ENCODE data around the gene PEDS1. TPM values are rescaled to one million over a fixed set of nuclear protein-coding genes. Genes with fewer than 3 reads are reported as not detected.

Gene PEDS1
- total and polyA plus RNA-seq, 10 of the 15 experiments (the other 5 are each of a cell fraction or from before 2014, with no cell fraction given), result 1.7 to 25.6 (median 16.8) TPM

GRCh38 chr20:50196896-50197295 is 43.4 kb upstream of the PEDS1 start:
- TF ChIP-seq ZNF217 (IDR thresholded peaks at IDR 0.05) (no peak), RFX5 (IDR thresholded peaks at IDR 0.05; ENCODE audit: low read depth, low read length) (no peak), MLLT1 (IDR thresholded peaks at IDR 0.05) (no peak), SP1 (IDR thresholded peaks at IDR 0.05; ENCODE audit: low read depth, low read length) (no peak), BMI1 (IDR thresholded peaks at IDR 0.05; ENCODE audit: borderline replicate concordance) (no peak), YY1 (IDR thresholded peaks at IDR 0.05; ENCODE audit: low read depth, low read length) (no peak), ZBED1 (IDR thresholded peaks at IDR 0.05; ENCODE audit: borderline replicate concordance) (no peak), NBN (IDR thresholded peaks at IDR 0.05) (no peak), SREBF1 (IDR thresholded peaks at IDR 0.05; ENCODE audit: low read length) (no peak), SREBF2 (IDR thresholded peaks at IDR 0.05; ENCODE audit: low read length) (no peak), MYB (IDR thresholded peaks at IDR 0.05; ENCODE audit: borderline replicate concordance, low read depth, low read length) (no peak), ZSCAN29 (IDR thresholded peaks at IDR 0.05) (no peak), KDM1A (IDR thresholded peaks at IDR 0.05; ENCODE audit: borderline replicate concordance) (no peak), TARDBP (IDR thresholded peaks at IDR 0.05; ENCODE audit: borderline replicate concordance) (no peak), ETV6 (conservative IDR thresholded peaks at IDR 0.05 in 1 of 2, IDR thresholded peaks at IDR 0.05 in 1 of 2; ENCODE audit: borderline replicate concordance in 1 of 2, low read depth in 1 of 2) (no peak), HDAC2 (IDR thresholded peaks at IDR 0.05) (no peak), SMAD5 (IDR thresholded peaks at IDR 0.05; ENCODE audit: low read depth) (no peak)
- TF ChIP-seq, protein P1, sequence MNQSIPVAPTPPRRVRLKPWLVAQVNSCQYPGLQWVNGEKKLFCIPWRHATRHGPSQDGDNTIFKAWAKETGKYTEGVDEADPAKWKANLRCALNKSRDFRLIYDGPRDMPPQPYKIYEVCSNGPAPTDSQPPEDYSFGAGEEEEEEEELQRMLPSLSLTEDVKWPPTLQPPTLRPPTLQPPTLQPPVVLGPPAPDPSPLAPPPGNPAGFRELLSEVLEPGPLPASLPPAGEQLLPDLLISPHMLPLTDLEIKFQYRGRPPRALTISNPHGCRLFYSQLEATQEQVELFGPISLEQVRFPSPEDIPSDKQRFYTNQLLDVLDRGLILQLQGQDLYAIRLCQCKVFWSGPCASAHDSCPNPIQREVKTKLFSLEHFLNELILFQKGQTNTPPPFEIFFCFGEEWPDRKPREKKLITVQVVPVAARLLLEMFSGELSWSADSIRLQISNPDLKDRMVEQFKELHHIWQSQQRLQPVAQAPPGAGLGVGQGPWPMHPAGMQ (IDR thresholded peaks at IDR 0.05; ENCODE audit: borderline replicate concordance), result no peak
- CTCF ChIA-PET, result no interaction called here
- H3K9me3 ChIP-seq (replicated peaks; ENCODE audit: control insufficient read depth, insufficient read depth, low read length), result no peaks in the 10 kb centered on the region; the same call in 2 of the 3 replicates
- no TSS peak for BruUV-seq (replicated peaks)
- DNase-seq (ENCODE audit: low read depth, low spot score), result no peak
- intact Hi-C loops (cut with micrococcal nuclease; ENCODE audit: unreplicated experiment), result no loop called here
- SMC1A ChIA-PET (ENCODE audit: uncharacterized antibody, unreplicated experiment), result interaction anchor here (0.9 kb wide), 1 partner anchor 153 kb away, joined by 6 read pairs; no protein-coding TSS in a partner anchor
- no peaks in the 10 kb centered on the region for H4K20me1 ChIP-seq (ENCODE audit: control insufficient read depth, insufficient read depth)
- ATAC-seq, result no peak
- H3K27ac ChIP-seq (ENCODE audit: control insufficient read depth, insufficient read depth), result no peak overlapping the region
- H3K4me3 ChIP-seq, result no peak overlapping the region
- H3K27me3 ChIP-seq (replicated peaks in 1 of 2; ENCODE audit: control insufficient read depth in 2 of 2, insufficient read depth in 2 of 2, low read length in 1 of 2), result no peaks in the 10 kb centered on the region
- no peak for FAIRE-seq
- WGBS (ENCODE audit: insufficient coverage, insufficient replicate concordance, low lambda C conversion rate, missing lambda C conversion rate), result 71% methylated on average over 6 of the region's 6 CpGs
- RAD21 ChIA-PET (ENCODE audit: unreplicated experiment), result no interaction called here
- peaks cover 12% of the 10 kb centered on the region for H3K79me2 ChIP-seq (ENCODE audit: control insufficient read depth, insufficient read depth, low read length)
- no peak overlapping the region for H3K4me2 ChIP-seq (ENCODE audit: control insufficient read depth, insufficient read depth)
- H2AFZ ChIP-seq (ENCODE audit: control insufficient read depth, low read depth, low read length), result no peak overlapping the region
- peaks cover 7% of the 10 kb centered on the region for H3K4me1 ChIP-seq (ENCODE audit: control insufficient read depth, insufficient read depth, low read length)
- H3K36me3 ChIP-seq (ENCODE audit: control insufficient read depth in 2 of 2, insufficient read depth in 2 of 2, low read length in 1 of 2), result no peaks in the 10 kb centered on the region
- H3K9ac ChIP-seq (ENCODE audit: control insufficient read depth, insufficient read depth, low read length), result no peak overlapping the region
- POLR2A ChIA-PET, result no interaction called here
- in situ Hi-C loops (cut with MboI), result no loop called here

Measured in GM12878 (cell line).